H1 (cell line): ENCODE results near the gene SPATA31D4. TPM values are rescaled to one million over a fixed set of nuclear protein-coding genes. Genes with fewer than 3 reads are reported as not detected.
"Not testable (repeated sequence)": the region's sequence is repeated elsewhere in the genome, so short reads cannot be mapped to it uniquely, and the experiment has no call there.

Experiments
- CTCF ChIA-PET: fragments of 300-600 bp; sonication (Branson Sonifier 250); formaldehyde crosslinking; loops from one replicate; lab custom pipeline; 2021; ENCODE audit not compliant: partially characterized antibody; lab: Charles Lee
- POLR2A ChIA-PET: fragments of 300-600 bp; sonication (Branson Sonifier 250); formaldehyde crosslinking; loops from one replicate; lab custom pipeline; 2021; ENCODE audit warnings: inconsistent platforms; ENCODE audit not compliant: partially characterized antibody; lab: Charles Lee
- DNase-seq, 2 experiments: peaks; one replicate each; pipeline versions ENCODE4 v3.0.0 to v3.0.0-alpha.2; 2010 to 2022; ENCODE audit warnings: low spot score in 2 of 2, low read depth in 1 of 2, mixed read lengths in 1 of 2
- FAIRE-seq: peaks from 2 replicates; lab custom pipeline; 2011; peaks lifted over from hg19 to GRCh38; lab: Jason Lieb, UNC
- H2AFZ ChIP-seq: 2 replicates; pipeline ENCODE4 v1.8.1; 2012; ENCODE audit warnings: low read length, inconsistent platforms
- H2AK5ac ChIP-seq: 2 replicates; pipeline ENCODE4 v1.6.1; 2013; ENCODE audit warnings: low read depth, low read length
- H2BK120ac ChIP-seq: replicated peaks from 2 replicates; pipeline ENCODE3; 2013; ENCODE audit warnings: low read depth, low read length, inconsistent platforms
- H2BK12ac ChIP-seq: 2 replicates; pipeline ENCODE4 v1.6.1; 2013; ENCODE audit warnings: low read depth, low read length
- H2BK15ac ChIP-seq: 2 replicates; pipeline ENCODE4 v1.6.1; 2013; ENCODE audit warnings: low read length
- H2BK20ac ChIP-seq: 2 replicates; pipeline ENCODE4 v1.6.1; 2013; ENCODE audit warnings: low read length
- H2BK5ac ChIP-seq: 2 replicates; pipeline ENCODE4 v1.6.1; 2013; ENCODE audit warnings: low read depth, low read length
- H3K14ac ChIP-seq: 2 replicates; pipeline ENCODE4 v1.6.1; 2013; ENCODE audit warnings: inconsistent platforms; ENCODE audit not compliant: insufficient read length
- H3K18ac ChIP-seq: 2 replicates; pipeline ENCODE4 v1.6.1; 2013; ENCODE audit warnings: low read length; ENCODE audit errors: extremely low read depth
- H3K23ac ChIP-seq: 2 replicates; pipeline ENCODE4 v1.6.1; 2013; ENCODE audit warnings: inconsistent platforms; ENCODE audit not compliant: insufficient read length
- H3K23me2 ChIP-seq: 2 replicates; pipeline ENCODE4 v1.6.1; 2013; ENCODE audit warnings: low read depth, low read length
- H3K27ac ChIP-seq: 2 replicates; pipeline ENCODE4 v1.6.1; 2011; ENCODE audit warnings: low read depth, low read length, inconsistent platforms
- H3K27me3 ChIP-seq, 4 experiments: replicated peaks in 1 of 4; 1 replicate in 1 of 4; 2 replicates in 3 of 4; pipeline versions ENCODE4 v1.6.1 to v1.8.1; 2011 to 2013; ENCODE audit warnings: low read length in 3 of 4, mild to moderate bottlenecking in 3 of 4, inconsistent platforms in 2 of 4, mixed read lengths in 2 of 4, moderate library complexity in 1 of 4; ENCODE audit not compliant: control insufficient read depth in 3 of 4, insufficient read depth in 3 of 4; ENCODE audit errors: extremely low read depth in 1 of 4
- H3K36me3 ChIP-seq, 4 experiments: 2 replicates each; pipeline versions ENCODE4 v1.6.1 to v1.8.1; 2011 to 2013; ENCODE audit warnings: mild to moderate bottlenecking in 4 of 4, low read length in 3 of 4, moderate library complexity in 2 of 4, control low read depth in 1 of 4, inconsistent platforms in 1 of 4; ENCODE audit not compliant: insufficient read depth in 4 of 4, control insufficient read depth in 2 of 4
- H3K4ac ChIP-seq: replicated peaks from 2 replicates; pipeline ENCODE3; 2013; ENCODE audit warnings: low read length, low read depth, mixed read lengths, inconsistent platforms; ENCODE audit not compliant: insufficient read length
- H3K4me1 ChIP-seq, 4 experiments: replicated peaks in 1 of 4; 1 replicate in 1 of 4; 2 replicates in 3 of 4; pipeline versions ENCODE4 v1.6.1 to v1.8.1; 2011 to 2013; ENCODE audit warnings: low read length in 3 of 4, inconsistent platforms in 2 of 4, mixed read lengths in 1 of 4; ENCODE audit not compliant: insufficient read depth in 4 of 4, control insufficient read depth in 3 of 4
- H3K4me2 ChIP-seq, 2 experiments: 2 replicates each; pipeline versions ENCODE4 v1.6.1 to v1.8.1; 2011 to 2013; ENCODE audit warnings: low read depth in 2 of 2, low read length in 2 of 2, control low read depth in 1 of 2, inconsistent platforms in 1 of 2, mild to moderate bottlenecking in 1 of 2; ENCODE audit not compliant: insufficient read depth in 1 of 2
- H3K4me3 ChIP-seq, 4 experiments: fragments of 200-600, 300-600 bp in 1 of 4; sonication (generic), shearing (Covaris generic), sonication (Bioruptor Twin) in 1 of 4; 2 replicates each; pipeline versions ENCODE4 v1.5.1 to v1.8.1; 2011 to 2016; ENCODE audit warnings: low read length in 4 of 4, low read depth in 3 of 4, control low read depth in 2 of 4, inconsistent platforms in 2 of 4, mild to moderate bottlenecking in 2 of 4, mixed read lengths in 1 of 4, moderate library complexity in 1 of 4; ENCODE audit not compliant: insufficient read depth in 2 of 4; ENCODE audit errors: extremely low read depth in 1 of 4
- H3K56ac ChIP-seq: replicated peaks from 2 replicates; pipeline ENCODE3; 2013; ENCODE audit warnings: low read depth, mild to moderate bottlenecking, mixed read lengths, low read length, inconsistent platforms; ENCODE audit not compliant: insufficient read length
- H3K79me1 ChIP-seq: 2 replicates; pipeline ENCODE4 v1.6.1; 2013; ENCODE audit warnings: low read depth, low read length, control low read depth
- H3K79me2 ChIP-seq, 2 experiments: 2 replicates each; pipeline versions ENCODE4 v1.6.1 to v1.8.1; 2012 to 2013; ENCODE audit warnings: low read length in 2 of 2, mild to moderate bottlenecking in 2 of 2, inconsistent platforms in 1 of 2; ENCODE audit not compliant: insufficient read depth in 2 of 2, control insufficient read depth in 1 of 2
- H3K9ac ChIP-seq, 4 experiments: replicated peaks in 1 of 4; 1 replicate in 1 of 4; 2 replicates in 3 of 4; pipeline versions ENCODE4 v1.6.1 to v1.8.1; 2011 to 2013; ENCODE audit warnings: low read depth in 3 of 4, low read length in 3 of 4, control low read depth in 2 of 4, mild to moderate bottlenecking in 2 of 4, moderate library complexity in 2 of 4, inconsistent platforms in 1 of 4; ENCODE audit errors: extremely low read depth in 1 of 4
- H3K9me3 ChIP-seq, 2 experiments: 2 replicates each; pipeline versions ENCODE4 v1.6.1 to v1.8.1; 2012 to 2013; ENCODE audit warnings: mild to moderate bottlenecking in 2 of 2, moderate library complexity in 2 of 2, control low read depth in 1 of 2, inconsistent platforms in 1 of 2, low read depth in 1 of 2, low read length in 1 of 2, mixed read lengths in 1 of 2; ENCODE audit not compliant: insufficient read depth in 2 of 2
- H4K20me1 ChIP-seq, 2 experiments: replicated peaks in 1 of 2; 2 replicates each; pipeline versions ENCODE3 to v1.8.1; 2011 to 2013; ENCODE audit warnings: inconsistent platforms in 2 of 2, low read length in 2 of 2, mild to moderate bottlenecking in 1 of 2; ENCODE audit not compliant: insufficient read depth in 2 of 2, control insufficient read depth in 1 of 2
- H4K5ac ChIP-seq: 2 replicates; pipeline ENCODE4 v1.6.1; 2013; ENCODE audit warnings: low read length, low read depth, mixed read lengths, inconsistent platforms; ENCODE audit not compliant: insufficient read length
- H4K8ac ChIP-seq: 2 replicates; pipeline ENCODE4 v1.8.0; 2013; ENCODE audit warnings: mild to moderate bottlenecking, moderate library complexity, low read length, inconsistent platforms; ENCODE audit not compliant: insufficient read depth; ENCODE audit errors: extremely low read depth
- H4K91ac ChIP-seq: replicated peaks from 2 replicates; pipeline ENCODE3; 2013; ENCODE audit warnings: low read length, mixed read lengths, inconsistent platforms; ENCODE audit not compliant: insufficient read length
- WGBS, 2 experiments: shearing (Covaris generic) in 1 of 2; methylation state at CpG; one replicate each; pipeline versions ENCODE4 v1.1.6 to v1.1.7; 2013 to 2015; ENCODE audit warnings: low lambda C conversion rate in 2 of 2, mixed read lengths in 2 of 2, inconsistent platforms in 1 of 2, low coverage in 1 of 2, missing lambda C conversion rate in 1 of 2; ENCODE audit not compliant: insufficient replicate concordance in 2 of 2, insufficient coverage in 1 of 2, insufficient read length in 1 of 2; ENCODE audit errors: extremely low coverage in 1 of 2, missing lambda C conversion rate in 1 of 2; 5-methylcytosine and 5-hydroxymethylcytosine counted together
- long read RNA-seq, 2 experiments: library from RNA in 1 of 2; library from capped mRNA in 1 of 2; stranded (forward); transcript quantifications; one replicate each; pipeline ENCODE4 v2.0.0, GENCODE V29; 2021; ENCODE audit warnings: inconsistent platforms in 1 of 2
- polyA minus RNA-seq, 3 experiments: library from RNA; depleted of rRNA, polyadenylated mRNA; stranded (reverse); fragments of >200 nt; gene quantifications; 1 replicate in 2 of 3; 2 replicates in 1 of 3; pipeline ENCODE4 v1.2.3, GENCODE V29; 2011
- polyA plus RNA-seq, 7 experiments: library from polyadenylated mRNA; depleted of rRNA in 3 of 7; stranded (reverse) in 5 of 7; unstranded in 2 of 7; fragments of >200 nt in 5 of 7; fragments of 200-250 nt in 2 of 7; gene quantifications; 1 replicate in 5 of 7; 2 replicates in 1 of 7; 4 replicates in 1 of 7; pipeline versions ENCODE4 v1.2.1 to v1.2.3, GENCODE V29; 2011 to 2013; ENCODE audit warnings: missing spikeins in 2 of 7, mixed read lengths in 2 of 7
- total RNA-seq: library from RNA; stranded (reverse); fragmentation: NEBNext Ultra II Directional; extraction: Animal tissue kit (Norgen Biotek cat#: 25700); gene quantifications from 2 replicates; pipeline ENCODE4 v1.2.1, GENCODE V29; 2021

SPATA31D4 gene
- total RNA-seq (not detected in 2 replicates), polyA plus RNA-seq (2011; rRNA removed) (not detected in 2 replicates), polyA minus RNA-seq (2011; rRNA and poly(A)+ RNA removed) (not detected in 2 replicates)
- not detected for polyA plus RNA-seq (2011; cell fraction: cytosol; rRNA removed)
- polyA plus RNA-seq (2011; cell fraction: nucleus; rRNA removed) = not detected
- polyA plus RNA-seq (2012, experiment 1 of 2) = not detected in 4 replicates
- polyA plus RNA-seq (2012, experiment 2 of 2) = not detected
- not detected for polyA plus RNA-seq (2013, experiment 1 of 2)
- polyA plus RNA-seq (2013, experiment 2 of 2) = not detected
- not detected for polyA minus RNA-seq (2011; cell fraction: cytosol; rRNA and poly(A)+ RNA removed)
- not detected for polyA minus RNA-seq (2011; cell fraction: nucleus; rRNA and poly(A)+ RNA removed)
- long read RNA-seq, experiment 1 = 0 reads
- long read RNA-seq, experiment 2 = 0 reads

GRCh38 chr9:81928305-81928704 lies at the start of gene SPATA31D4:
SPATA31D4 (plus strand) TSS chr9:81928428; CDS start chr9:81928514, 86 bp downstream.
- H3K56ac ChIP-seq, H2BK120ac ChIP-seq, H4K5ac ChIP-seq, H3K79me1 ChIP-seq, DNase-seq, H3K4me3 ChIP-seq, CTCF ChIA-PET, H2BK5ac ChIP-seq, H3K27me3 ChIP-seq, H3K18ac ChIP-seq, H2BK20ac ChIP-seq, FAIRE-seq, H4K91ac ChIP-seq, H3K23ac ChIP-seq, H2BK15ac ChIP-seq, H2AFZ ChIP-seq, H3K23me2 ChIP-seq, H3K4me1 ChIP-seq, H2AK5ac ChIP-seq, H4K8ac ChIP-seq, H3K4ac ChIP-seq, H3K4me2 ChIP-seq, H3K27ac ChIP-seq, H3K9ac ChIP-seq, H3K14ac ChIP-seq, H3K36me3 ChIP-seq, H3K9me3 ChIP-seq, H2BK12ac ChIP-seq, H4K20me1 ChIP-seq, POLR2A ChIA-PET, H3K79me2 ChIP-seq: not testable (repeated sequence)
- no CpG with 5 or more reads among the region's 3 CpGs for WGBS, 2 experiments
